SK-N-SH (cell line): ENCODE results near the gene FGGY. TPM values are rescaled to one million over a fixed set of nuclear protein-coding genes. Genes with fewer than 3 reads are reported as not detected.
A peak's percentile ranks its signal among the peaks of the same experiment; 100 is the strongest.

Experiments
- CTCF ChIA-PET: fragments of 300-600, 350-600 bp; formaldehyde crosslinking; extraction: SDS; loops from one replicate; lab custom pipeline; 2021; lab: Yijun Ruan, JAX
- POLR2A ChIA-PET: fragments of 350-600 bp; sonication (Branson Sonifier 250); formaldehyde crosslinking; extraction: SDS; loops from one replicate; lab custom pipeline; 2020; ENCODE audit warnings: antibody characterized with exemption, inconsistent platforms; lab: Yijun Ruan, JAX
- DNase-seq: peaks from one replicate; pipeline ENCODE4 v3.0.0; 2012
- H2AFZ ChIP-seq: fragments of 200-600 bp; sonication (generic); 2 replicates; pipeline ENCODE4 v1.8.1; 2016; ENCODE audit warnings: antibody characterized with exemption, mild to moderate bottlenecking, low read depth
- H3F3A ChIP-seq: fragments of 200-600 bp; sonication (generic); replicated peaks from 2 replicates; pipeline ENCODE3; 2016; ENCODE audit warnings: antibody characterized with exemption, mild to moderate bottlenecking; ENCODE audit not compliant: insufficient read depth
- H3K27ac ChIP-seq, 2 experiments: fragments of 200-500 bp in 1 of 2; fragments of 200-600 bp in 1 of 2; sonication (Bioruptor generic) in 1 of 2; sonication (generic), shearing (Covaris generic) in 1 of 2; 2 replicates each; pipeline versions ENCODE4 v1.5.1 to v1.6.1; 2014 to 2016; ENCODE audit warnings: low read depth in 2 of 2, inconsistent platforms in 1 of 2, low read length in 1 of 2, mild to moderate bottlenecking in 1 of 2, mixed read lengths in 1 of 2
- H3K27me3 ChIP-seq: fragments of 200-600 bp; sonication (generic), shearing (Covaris generic); 2 replicates; pipeline ENCODE4 v1.6.1; 2016; ENCODE audit warnings: mixed run types; ENCODE audit not compliant: insufficient read depth
- H3K36me3 ChIP-seq, 2 experiments: fragments of 200-500 bp in 1 of 2; fragments of 200-600 bp in 1 of 2; sonication (Bioruptor generic) in 1 of 2; sonication (generic) in 1 of 2; replicated peaks in 1 of 2; 2 replicates each; pipeline versions ENCODE3 to v1.5.1; 2014 to 2016; ENCODE audit warnings: low read length in 1 of 2, mild to moderate bottlenecking in 1 of 2; ENCODE audit not compliant: insufficient read depth in 2 of 2, control insufficient read depth in 1 of 2
- H3K4me1 ChIP-seq, 2 experiments: fragments of 200-500 bp in 1 of 2; fragments of 200-600 bp in 1 of 2; sonication (Bioruptor generic) in 1 of 2; sonication (generic), shearing (Covaris generic) in 1 of 2; 2 replicates each; pipeline versions ENCODE4 v1.5.1 to v1.6.1; 2014 to 2016; ENCODE audit warnings: low read depth in 1 of 2, low read length in 1 of 2, mixed run types in 1 of 2; ENCODE audit not compliant: insufficient read depth in 2 of 2, control insufficient read depth in 1 of 2
- H3K4me2 ChIP-seq: fragments of 200-600 bp; sonication (generic), shearing (Covaris generic); 2 replicates; pipeline ENCODE4 v1.6.1; 2017; ENCODE audit warnings: mixed run types
- H3K4me3 ChIP-seq, 2 experiments: fragments of 200-500 bp in 1 of 2; fragments of 200-600 bp in 1 of 2; sonication (Bioruptor generic) in 1 of 2; sonication (generic), shearing (Covaris generic) in 1 of 2; 2 replicates each; pipeline versions ENCODE4 v1.5.1 to v1.8.1; 2014 to 2016; ENCODE audit warnings: low read depth in 2 of 2, inconsistent platforms in 1 of 2, low read length in 1 of 2, mild to moderate bottlenecking in 1 of 2, mixed read lengths in 1 of 2, moderate library complexity in 1 of 2
- H3K79me2 ChIP-seq: fragments of 200-600 bp; sonication (generic); 2 replicates; pipeline ENCODE4 v1.8.1; 2017; ENCODE audit warnings: mild to moderate bottlenecking; ENCODE audit not compliant: insufficient read depth
- H3K9ac ChIP-seq: fragments of 200-600 bp; sonication (generic); 2 replicates; pipeline ENCODE4 v1.6.1; 2017; ENCODE audit warnings: mixed run types
- H3K9me2 ChIP-seq: fragments of 200-600 bp; sonication (generic); 2 replicates; pipeline ENCODE4 v1.6.1; 2017; ENCODE audit warnings: mixed run types
- H3K9me3 ChIP-seq: fragments of 200-600 bp; sonication (generic); 2 replicates; pipeline ENCODE4 v1.6.1; 2017; ENCODE audit warnings: mixed run types, mild to moderate bottlenecking, moderate library complexity
- H4K20me1 ChIP-seq: fragments of 200-600 bp; sonication (generic); 2 replicates; pipeline ENCODE4 v1.6.1; 2017; ENCODE audit warnings: mild to moderate bottlenecking, mixed run types; ENCODE audit not compliant: insufficient read depth
- ELF1 ChIP-seq: IDR thresholded peaks from 2 replicates; pipeline ENCODE4 v1.4.0; 2012
- EZH2phosphoT487 ChIP-seq: fragments of 200-600 bp; sonication (generic); IDR thresholded peaks from 2 replicates; pipeline ENCODE4 v1.6.1; 2017; ENCODE audit warnings: low read depth, mixed run types, mild to moderate bottlenecking, antibody characterized with exemption, moderate library complexity, borderline replicate concordance
- FOSL2 ChIP-seq: IDR thresholded peaks from 2 replicates; pipeline ENCODE4 v1.4.0; 2012; ENCODE audit warnings: low read depth, mild to moderate bottlenecking, moderate library complexity, borderline replicate concordance
- FOXM1 ChIP-seq: IDR thresholded peaks from 2 replicates; pipeline ENCODE4 v1.4.0; 2012; ENCODE audit warnings: low read depth, mild to moderate bottlenecking
- JUND ChIP-seq: IDR thresholded peaks from 2 replicates; pipeline ENCODE4 v1.4.0; 2012
- MEF2A ChIP-seq: IDR thresholded peaks from 2 replicates; pipeline ENCODE4 v1.4.0; 2012; ENCODE audit warnings: low read depth, borderline replicate concordance
- MXI1 ChIP-seq: IDR thresholded peaks from 2 replicates; pipeline ENCODE4 v1.6.1; 2012; ENCODE audit warnings: mild to moderate bottlenecking, low read depth, low read length, improper control_type of control experiment
- NFIC ChIP-seq: IDR thresholded peaks from 2 replicates; pipeline ENCODE4 v1.4.0; 2012; ENCODE audit warnings: borderline replicate concordance
- NRF1 ChIP-seq: IDR thresholded peaks from 2 replicates; pipeline ENCODE4 v1.6.1; 2012; ENCODE audit warnings: low read depth, mild to moderate bottlenecking, low read length
- POLR2AphosphoS5 ChIP-seq: IDR thresholded peaks from 2 replicates; pipeline ENCODE4 v1.6.1; 2012; ENCODE audit warnings: low read depth, low read length
- RFX5 ChIP-seq: IDR thresholded peaks from 2 replicates; pipeline ENCODE4 v1.6.1; 2012; ENCODE audit warnings: mild to moderate bottlenecking, improper control_type of control experiment, low read length
- SIN3A ChIP-seq: IDR thresholded peaks from 2 replicates; pipeline ENCODE4 v1.6.1; 2012; ENCODE audit warnings: low read depth, mild to moderate bottlenecking, low read length, moderate library complexity, borderline replicate concordance
- SMC3 ChIP-seq: IDR thresholded peaks from 2 replicates; pipeline ENCODE4 v1.6.1; 2012; ENCODE audit warnings: low read depth, low read length, improper control_type of control experiment
- TAF1 ChIP-seq: IDR thresholded peaks from 2 replicates; pipeline ENCODE4 v1.6.1; 2012; ENCODE audit warnings: low read depth, mild to moderate bottlenecking, low read length, moderate library complexity, borderline replicate concordance
- TCF12 ChIP-seq: IDR thresholded peaks from 2 replicates; pipeline ENCODE4 v1.4.0; 2012
- WGBS: methylation state at CpG from one replicate; pipeline ENCODE4 v1.1.6; 2017; ENCODE audit warnings: low lambda C conversion rate; 5-methylcytosine and 5-hydroxymethylcytosine counted together
- polyA plus RNA-seq, 3 experiments: library from polyadenylated mRNA; depleted of rRNA; stranded (reverse); fragments of >200 nt; gene quantifications; 2 replicates each; pipeline ENCODE4 v1.2.3, GENCODE V29; 2012
- TF ChIP-seq, protein P1 (sequence below): IDR thresholded peaks from 2 replicates; pipeline ENCODE4 v1.4.0; 2012; ENCODE audit warnings: low read depth
- TF ChIP-seq, protein P2 (sequence below): IDR thresholded peaks from 2 replicates; pipeline ENCODE4 v1.6.1; 2012; ENCODE audit warnings: mild to moderate bottlenecking, low read depth, low read length, moderate library complexity
- TF ChIP-seq, protein P3 (sequence below): fragments of 200-600 bp; sonication (generic); IDR thresholded peaks from 2 replicates; pipeline ENCODE4 v1.6.1; 2017; ENCODE audit warnings: antibody characterized with exemption, mild to moderate bottlenecking, moderate library complexity
- TF ChIP-seq, protein P4 (sequence below): fragments of 150-350 bp; IDR thresholded peaks from 2 replicates; pipeline ENCODE4 v1.6.1; 2016; ENCODE audit warnings: mild to moderate bottlenecking, low read depth, low read length
- TF ChIP-seq, protein P5 (sequence below): IDR thresholded peaks from 2 replicates; pipeline ENCODE4 v1.4.0; 2012; ENCODE audit warnings: low read depth, borderline replicate concordance
- TF ChIP-seq, protein P6 (sequence below): IDR thresholded peaks from 2 replicates; pipeline ENCODE4 v1.4.0; 2012; ENCODE audit warnings: low read depth, borderline replicate concordance
- TF ChIP-seq, protein P7 (sequence below): fragments of 150-350 bp; IDR thresholded peaks from 2 replicates; pipeline ENCODE4 v1.6.1; 2017; ENCODE audit warnings: antibody characterized with exemption, low read length, low read depth, borderline replicate concordance

Gene FGGY
- polyA plus RNA-seq, 1 of the 3 experiments (the other 2 are of a cell fraction): 10.3 TPM

DNA sequence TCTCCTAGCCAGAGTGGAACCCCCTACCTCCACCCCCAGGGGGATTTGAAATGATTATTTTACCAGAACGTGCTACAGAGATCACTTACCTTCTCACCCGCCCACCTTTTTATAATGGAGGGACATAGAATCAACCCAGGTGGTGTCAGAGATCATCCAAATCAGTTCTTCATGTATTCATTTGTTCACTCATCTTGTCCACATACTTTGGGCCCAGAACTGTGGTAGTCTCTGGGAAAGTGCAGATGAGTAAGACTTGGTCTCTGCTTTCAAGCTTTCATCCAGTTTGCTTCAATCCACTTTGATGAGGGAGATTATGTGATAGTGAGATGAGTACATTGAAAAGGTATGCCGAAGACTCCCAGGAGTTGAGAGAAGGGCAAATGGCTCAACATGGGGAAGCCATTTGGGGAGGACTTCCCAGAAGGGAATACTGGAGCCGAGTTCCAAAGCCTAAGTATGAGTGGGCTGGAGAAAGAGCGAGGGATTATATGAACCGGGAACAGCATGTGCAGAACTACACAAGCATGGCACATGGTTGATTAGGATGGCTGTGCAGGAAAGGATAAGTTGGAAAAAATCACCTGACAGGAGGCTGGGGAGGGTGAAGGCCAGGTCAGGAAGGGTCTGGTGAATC, 1.9 kb downstream of the FGGY start:
- H3K27me3 ChIP-seq: no peaks in the 10 kb centered on the region
- no peak overlapping the region for H3K4me3 ChIP-seq
- no peak overlapping the region for H3K9ac ChIP-seq
- H3K4me1 ChIP-seq: peaks cover 4 to 16% of the 10 kb centered on the region in 2 experiments; a peak in 3 of 4 replicates
- POLR2A ChIA-PET: no interaction called here
- 80% methylated on average over 6 of the region's 6 CpGs for WGBS
- CTCF ChIA-PET: interaction anchor here (0.9 kb wide), 1 partner anchor 8 kb away, joined by 3 read pairs; no protein-coding TSS in a partner anchor
- no peaks in the 10 kb centered on the region for H4K20me1 ChIP-seq
- no peak for DNase-seq
- peak overlapping the region in 1 of 2 experiments; percentile 95; a peak in 2 of 4 replicates for H3K27ac ChIP-seq
- H3F3A ChIP-seq: peaks cover 26% of the 10 kb centered on the region
- 0 out of 2 replicates have a peak, but pooled peaks cover 5% of the 10 kb centered on the region for H3K79me2 ChIP-seq
- peaks cover 0 to 5% of the 10 kb centered on the region in 2 experiments for H3K36me3 ChIP-seq
- H3K9me3 ChIP-seq: no peaks in the 10 kb centered on the region
- peak overlapping the region; percentile 82; the same call in 1 of the 2 replicates for H3K4me2 ChIP-seq
- no peaks in the 10 kb centered on the region for H3K9me2 ChIP-seq
- H2AFZ ChIP-seq: no peak overlapping the region
- TF ChIP-seq SIN3A: no peak
- TF ChIP-seq, protein P1, sequence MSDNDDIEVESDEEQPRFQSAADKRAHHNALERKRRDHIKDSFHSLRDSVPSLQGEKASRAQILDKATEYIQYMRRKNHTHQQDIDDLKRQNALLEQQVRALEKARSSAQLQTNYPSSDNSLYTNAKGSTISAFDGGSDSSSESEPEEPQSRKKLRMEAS: peak; percentile 50; the same call in 1 of the 2 replicates
- TF ChIP-seq RFX5: no peak
- TF ChIP-seq FOSL2: peak; percentile 59; the same call in 1 of the 2 replicates
- no peak for TF ChIP-seq MEF2A
- TF ChIP-seq, protein P2, sequence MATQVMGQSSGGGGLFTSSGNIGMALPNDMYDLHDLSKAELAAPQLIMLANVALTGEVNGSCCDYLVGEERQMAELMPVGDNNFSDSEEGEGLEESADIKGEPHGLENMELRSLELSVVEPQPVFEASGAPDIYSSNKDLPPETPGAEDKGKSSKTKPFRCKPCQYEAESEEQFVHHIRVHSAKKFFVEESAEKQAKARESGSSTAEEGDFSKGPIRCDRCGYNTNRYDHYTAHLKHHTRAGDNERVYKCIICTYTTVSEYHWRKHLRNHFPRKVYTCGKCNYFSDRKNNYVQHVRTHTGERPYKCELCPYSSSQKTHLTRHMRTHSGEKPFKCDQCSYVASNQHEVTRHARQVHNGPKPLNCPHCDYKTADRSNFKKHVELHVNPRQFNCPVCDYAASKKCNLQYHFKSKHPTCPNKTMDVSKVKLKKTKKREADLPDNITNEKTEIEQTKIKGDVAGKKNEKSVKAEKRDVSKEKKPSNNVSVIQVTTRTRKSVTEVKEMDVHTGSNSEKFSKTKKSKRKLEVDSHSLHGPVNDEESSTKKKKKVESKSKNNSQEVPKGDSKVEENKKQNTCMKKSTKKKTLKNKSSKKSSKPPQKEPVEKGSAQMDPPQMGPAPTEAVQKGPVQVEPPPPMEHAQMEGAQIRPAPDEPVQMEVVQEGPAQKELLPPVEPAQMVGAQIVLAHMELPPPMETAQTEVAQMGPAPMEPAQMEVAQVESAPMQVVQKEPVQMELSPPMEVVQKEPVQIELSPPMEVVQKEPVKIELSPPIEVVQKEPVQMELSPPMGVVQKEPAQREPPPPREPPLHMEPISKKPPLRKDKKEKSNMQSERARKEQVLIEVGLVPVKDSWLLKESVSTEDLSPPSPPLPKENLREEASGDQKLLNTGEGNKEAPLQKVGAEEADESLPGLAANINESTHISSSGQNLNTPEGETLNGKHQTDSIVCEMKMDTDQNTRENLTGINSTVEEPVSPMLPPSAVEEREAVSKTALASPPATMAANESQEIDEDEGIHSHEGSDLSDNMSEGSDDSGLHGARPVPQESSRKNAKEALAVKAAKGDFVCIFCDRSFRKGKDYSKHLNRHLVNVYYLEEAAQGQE: no peak
- TF ChIP-seq, protein P3, sequence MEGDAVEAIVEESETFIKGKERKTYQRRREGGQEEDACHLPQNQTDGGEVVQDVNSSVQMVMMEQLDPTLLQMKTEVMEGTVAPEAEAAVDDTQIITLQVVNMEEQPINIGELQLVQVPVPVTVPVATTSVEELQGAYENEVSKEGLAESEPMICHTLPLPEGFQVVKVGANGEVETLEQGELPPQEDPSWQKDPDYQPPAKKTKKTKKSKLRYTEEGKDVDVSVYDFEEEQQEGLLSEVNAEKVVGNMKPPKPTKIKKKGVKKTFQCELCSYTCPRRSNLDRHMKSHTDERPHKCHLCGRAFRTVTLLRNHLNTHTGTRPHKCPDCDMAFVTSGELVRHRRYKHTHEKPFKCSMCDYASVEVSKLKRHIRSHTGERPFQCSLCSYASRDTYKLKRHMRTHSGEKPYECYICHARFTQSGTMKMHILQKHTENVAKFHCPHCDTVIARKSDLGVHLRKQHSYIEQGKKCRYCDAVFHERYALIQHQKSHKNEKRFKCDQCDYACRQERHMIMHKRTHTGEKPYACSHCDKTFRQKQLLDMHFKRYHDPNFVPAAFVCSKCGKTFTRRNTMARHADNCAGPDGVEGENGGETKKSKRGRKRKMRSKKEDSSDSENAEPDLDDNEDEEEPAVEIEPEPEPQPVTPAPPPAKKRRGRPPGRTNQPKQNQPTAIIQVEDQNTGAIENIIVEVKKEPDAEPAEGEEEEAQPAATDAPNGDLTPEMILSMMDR: no peak
- TF ChIP-seq, protein P4, sequence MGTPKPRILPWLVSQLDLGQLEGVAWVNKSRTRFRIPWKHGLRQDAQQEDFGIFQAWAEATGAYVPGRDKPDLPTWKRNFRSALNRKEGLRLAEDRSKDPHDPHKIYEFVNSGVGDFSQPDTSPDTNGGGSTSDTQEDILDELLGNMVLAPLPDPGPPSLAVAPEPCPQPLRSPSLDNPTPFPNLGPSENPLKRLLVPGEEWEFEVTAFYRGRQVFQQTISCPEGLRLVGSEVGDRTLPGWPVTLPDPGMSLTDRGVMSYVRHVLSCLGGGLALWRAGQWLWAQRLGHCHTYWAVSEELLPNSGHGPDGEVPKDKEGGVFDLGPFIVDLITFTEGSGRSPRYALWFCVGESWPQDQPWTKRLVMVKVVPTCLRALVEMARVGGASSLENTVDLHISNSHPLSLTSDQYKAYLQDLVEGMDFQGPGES: no peak
- peak; percentile 63 for TF ChIP-seq JUND
- TF ChIP-seq, protein P5, sequence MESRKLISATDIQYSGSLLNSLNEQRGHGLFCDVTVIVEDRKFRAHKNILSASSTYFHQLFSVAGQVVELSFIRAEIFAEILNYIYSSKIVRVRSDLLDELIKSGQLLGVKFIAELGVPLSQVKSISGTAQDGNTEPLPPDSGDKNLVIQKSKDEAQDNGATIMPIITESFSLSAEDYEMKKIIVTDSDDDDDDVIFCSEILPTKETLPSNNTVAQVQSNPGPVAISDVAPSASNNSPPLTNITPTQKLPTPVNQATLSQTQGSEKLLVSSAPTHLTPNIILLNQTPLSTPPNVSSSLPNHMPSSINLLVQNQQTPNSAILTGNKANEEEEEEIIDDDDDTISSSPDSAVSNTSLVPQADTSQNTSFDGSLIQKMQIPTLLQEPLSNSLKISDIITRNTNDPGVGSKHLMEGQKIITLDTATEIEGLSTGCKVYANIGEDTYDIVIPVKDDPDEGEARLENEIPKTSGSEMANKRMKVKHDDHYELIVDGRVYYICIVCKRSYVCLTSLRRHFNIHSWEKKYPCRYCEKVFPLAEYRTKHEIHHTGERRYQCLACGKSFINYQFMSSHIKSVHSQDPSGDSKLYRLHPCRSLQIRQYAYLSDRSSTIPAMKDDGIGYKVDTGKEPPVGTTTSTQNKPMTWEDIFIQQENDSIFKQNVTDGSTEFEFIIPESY: no peak
- TF ChIP-seq POLR2AphosphoS5: peak; percentile 32; the same call in 1 of the 2 replicates
- TF ChIP-seq TCF12: peak; percentile 49
- TF ChIP-seq SMC3: no peak
- TF ChIP-seq, protein P6, sequence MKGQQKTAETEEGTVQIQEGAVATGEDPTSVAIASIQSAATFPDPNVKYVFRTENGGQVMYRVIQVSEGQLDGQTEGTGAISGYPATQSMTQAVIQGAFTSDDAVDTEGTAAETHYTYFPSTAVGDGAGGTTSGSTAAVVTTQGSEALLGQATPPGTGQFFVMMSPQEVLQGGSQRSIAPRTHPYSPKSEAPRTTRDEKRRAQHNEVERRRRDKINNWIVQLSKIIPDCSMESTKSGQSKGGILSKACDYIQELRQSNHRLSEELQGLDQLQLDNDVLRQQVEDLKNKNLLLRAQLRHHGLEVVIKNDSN: no peak
- TF ChIP-seq ELF1: no peak
- no peak for TF ChIP-seq FOXM1
- no peak for TF ChIP-seq EZH2phosphoT487
- TF ChIP-seq NRF1: no peak
- TF ChIP-seq TAF1: no peak
- TF ChIP-seq MXI1: no peak
- no peak; the same call in 1 of the 2 replicates for TF ChIP-seq NFIC
- TF ChIP-seq, protein P7, sequence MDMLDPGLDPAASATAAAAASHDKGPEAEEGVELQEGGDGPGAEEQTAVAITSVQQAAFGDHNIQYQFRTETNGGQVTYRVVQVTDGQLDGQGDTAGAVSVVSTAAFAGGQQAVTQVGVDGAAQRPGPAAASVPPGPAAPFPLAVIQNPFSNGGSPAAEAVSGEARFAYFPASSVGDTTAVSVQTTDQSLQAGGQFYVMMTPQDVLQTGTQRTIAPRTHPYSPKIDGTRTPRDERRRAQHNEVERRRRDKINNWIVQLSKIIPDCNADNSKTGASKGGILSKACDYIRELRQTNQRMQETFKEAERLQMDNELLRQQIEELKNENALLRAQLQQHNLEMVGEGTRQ: no peak
